Liver (tissue), 3 donors: ENCODE data around the gene NBEA.

ENCODE experiments used
- ATF3 ChIP-seq: IDR thresholded peaks from 2 replicates; pipeline ENCODE4 v1.6.1; 2016; ENCODE audit warnings: antibody characterized with exemption
- EGR1 ChIP-seq, 2 donors: IDR thresholded peaks; 2 replicates each; pipeline ENCODE4 v1.6.1; 2016 to 2018; ENCODE audit warnings: antibody characterized with exemption in 2 of 2, low read depth in 2 of 2
- FOXA1 ChIP-seq: IDR thresholded peaks from 2 replicates; pipeline ENCODE4 v1.6.1; 2016; ENCODE audit warnings: antibody characterized with exemption
- GABPA ChIP-seq, 2 donors: IDR thresholded peaks in 1 of 2; conservative IDR thresholded peaks in 1 of 2; 2 replicates each; pipeline ENCODE4 v1.6.1; 2016; ENCODE audit warnings: antibody characterized with exemption in 2 of 2, mild to moderate bottlenecking in 1 of 2, moderate library complexity in 1 of 2
- JUND ChIP-seq, 2 donors: IDR thresholded peaks; 2 replicates each; pipeline ENCODE4 v1.6.1; 2016; ENCODE audit warnings: antibody characterized with exemption in 2 of 2
- MAX ChIP-seq: IDR thresholded peaks from 2 replicates; pipeline ENCODE4 v1.6.1; 2016; ENCODE audit warnings: antibody characterized with exemption
- NR2F2 ChIP-seq: IDR thresholded peaks from 2 replicates; pipeline ENCODE4 v1.6.1; 2016; ENCODE audit warnings: antibody characterized with exemption
- RAD21 ChIP-seq, 2 donors: IDR thresholded peaks; 2 replicates each; pipeline ENCODE4 v1.6.1; 2016; ENCODE audit warnings: antibody characterized with exemption in 2 of 2, mild to moderate bottlenecking in 2 of 2
- RXRA ChIP-seq, 2 donors: IDR thresholded peaks; 2 replicates each; pipeline ENCODE4 v1.6.1; 2017 to 2018; ENCODE audit warnings: antibody characterized with exemption in 2 of 2, mild to moderate bottlenecking in 1 of 2
- TAF1 ChIP-seq: conservative IDR thresholded peaks from 2 replicates; pipeline ENCODE4 v1.6.1; 2016; ENCODE audit warnings: antibody characterized with exemption, mild to moderate bottlenecking
- YY1 ChIP-seq: IDR thresholded peaks from 2 replicates; pipeline ENCODE4 v1.6.1; 2016; ENCODE audit warnings: antibody characterized with exemption, mild to moderate bottlenecking
- TF ChIP-seq, protein P1 (sequence below): fragments of 150-350 bp; IDR thresholded peaks from 2 replicates; pipeline ENCODE4 v1.5.1; 2017; ENCODE audit warnings: improper control_type of control experiment, low read depth, low read length; ENCODE audit not compliant: missing input control
- TF ChIP-seq, protein P2 (sequence below): IDR thresholded peaks from 2 replicates; pipeline ENCODE4 v1.6.1; 2016; ENCODE audit warnings: antibody characterized with exemption, mild to moderate bottlenecking
- donor health status: healthy.
- donor health status: healthy.

DNA sequence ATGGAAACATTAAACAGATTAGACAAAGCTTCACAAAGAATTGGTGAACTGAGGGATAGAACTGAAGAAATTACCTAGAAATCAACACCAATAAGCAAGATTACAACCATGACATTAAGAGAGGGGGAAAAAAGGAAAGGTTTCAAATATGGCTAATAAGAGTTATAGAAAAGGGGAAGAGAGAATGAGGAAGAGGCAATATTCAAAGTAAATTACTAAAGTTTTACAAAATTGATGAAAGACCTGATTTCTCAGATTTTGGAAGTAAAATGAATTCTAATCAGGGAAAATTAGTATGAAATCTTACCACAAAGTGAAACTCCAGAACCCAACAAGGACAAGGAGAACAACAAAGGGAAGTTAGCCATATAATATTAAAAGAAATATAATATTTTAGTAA is 187.4 kb downstream of the NBEA start:
- TF ChIP-seq, protein P1, sequence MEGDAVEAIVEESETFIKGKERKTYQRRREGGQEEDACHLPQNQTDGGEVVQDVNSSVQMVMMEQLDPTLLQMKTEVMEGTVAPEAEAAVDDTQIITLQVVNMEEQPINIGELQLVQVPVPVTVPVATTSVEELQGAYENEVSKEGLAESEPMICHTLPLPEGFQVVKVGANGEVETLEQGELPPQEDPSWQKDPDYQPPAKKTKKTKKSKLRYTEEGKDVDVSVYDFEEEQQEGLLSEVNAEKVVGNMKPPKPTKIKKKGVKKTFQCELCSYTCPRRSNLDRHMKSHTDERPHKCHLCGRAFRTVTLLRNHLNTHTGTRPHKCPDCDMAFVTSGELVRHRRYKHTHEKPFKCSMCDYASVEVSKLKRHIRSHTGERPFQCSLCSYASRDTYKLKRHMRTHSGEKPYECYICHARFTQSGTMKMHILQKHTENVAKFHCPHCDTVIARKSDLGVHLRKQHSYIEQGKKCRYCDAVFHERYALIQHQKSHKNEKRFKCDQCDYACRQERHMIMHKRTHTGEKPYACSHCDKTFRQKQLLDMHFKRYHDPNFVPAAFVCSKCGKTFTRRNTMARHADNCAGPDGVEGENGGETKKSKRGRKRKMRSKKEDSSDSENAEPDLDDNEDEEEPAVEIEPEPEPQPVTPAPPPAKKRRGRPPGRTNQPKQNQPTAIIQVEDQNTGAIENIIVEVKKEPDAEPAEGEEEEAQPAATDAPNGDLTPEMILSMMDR = no peak
- no peak for TF ChIP-seq YY1
- no peak for TF ChIP-seq GABPA (IDR thresholded peaks at IDR 0.05 in 1 of 2, conservative IDR thresholded peaks at IDR 0.05 in 1 of 2)
- TF ChIP-seq TAF1 = no peak
- TF ChIP-seq ATF3 = no peak
- no peak for TF ChIP-seq NR2F2
- no peak for TF ChIP-seq FOXA1
- no peak for TF ChIP-seq RAD21 (IDR thresholded peaks at IDR 0.05)
- TF ChIP-seq EGR1 (IDR thresholded peaks at IDR 0.05; ENCODE audit: low read depth in 2 of 2) = no peak
- TF ChIP-seq, protein P2, sequence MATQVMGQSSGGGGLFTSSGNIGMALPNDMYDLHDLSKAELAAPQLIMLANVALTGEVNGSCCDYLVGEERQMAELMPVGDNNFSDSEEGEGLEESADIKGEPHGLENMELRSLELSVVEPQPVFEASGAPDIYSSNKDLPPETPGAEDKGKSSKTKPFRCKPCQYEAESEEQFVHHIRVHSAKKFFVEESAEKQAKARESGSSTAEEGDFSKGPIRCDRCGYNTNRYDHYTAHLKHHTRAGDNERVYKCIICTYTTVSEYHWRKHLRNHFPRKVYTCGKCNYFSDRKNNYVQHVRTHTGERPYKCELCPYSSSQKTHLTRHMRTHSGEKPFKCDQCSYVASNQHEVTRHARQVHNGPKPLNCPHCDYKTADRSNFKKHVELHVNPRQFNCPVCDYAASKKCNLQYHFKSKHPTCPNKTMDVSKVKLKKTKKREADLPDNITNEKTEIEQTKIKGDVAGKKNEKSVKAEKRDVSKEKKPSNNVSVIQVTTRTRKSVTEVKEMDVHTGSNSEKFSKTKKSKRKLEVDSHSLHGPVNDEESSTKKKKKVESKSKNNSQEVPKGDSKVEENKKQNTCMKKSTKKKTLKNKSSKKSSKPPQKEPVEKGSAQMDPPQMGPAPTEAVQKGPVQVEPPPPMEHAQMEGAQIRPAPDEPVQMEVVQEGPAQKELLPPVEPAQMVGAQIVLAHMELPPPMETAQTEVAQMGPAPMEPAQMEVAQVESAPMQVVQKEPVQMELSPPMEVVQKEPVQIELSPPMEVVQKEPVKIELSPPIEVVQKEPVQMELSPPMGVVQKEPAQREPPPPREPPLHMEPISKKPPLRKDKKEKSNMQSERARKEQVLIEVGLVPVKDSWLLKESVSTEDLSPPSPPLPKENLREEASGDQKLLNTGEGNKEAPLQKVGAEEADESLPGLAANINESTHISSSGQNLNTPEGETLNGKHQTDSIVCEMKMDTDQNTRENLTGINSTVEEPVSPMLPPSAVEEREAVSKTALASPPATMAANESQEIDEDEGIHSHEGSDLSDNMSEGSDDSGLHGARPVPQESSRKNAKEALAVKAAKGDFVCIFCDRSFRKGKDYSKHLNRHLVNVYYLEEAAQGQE = no peak
- no peak for TF ChIP-seq JUND (IDR thresholded peaks at IDR 0.05)
- TF ChIP-seq MAX = no peak
- no peak for TF ChIP-seq RXRA (IDR thresholded peaks at IDR 0.05)
